ENCODE results near the gene LGR4.

The LGR4 gene

GRCh38 chr11:27373856-27374602 is 98.6 kb downstream of the LGR4 start:
- no peak for DNase-seq (ENCODE audit: low spot score)

- DNase-seq (ENCODE audit: low spot score) = no peak
These were observed 99.2 kb downstream of the LGR4 start for GRCh38 chr11:27373392-27373791.

GRCh38 chr11:27372164-27372563 is 100.4 kb downstream of the LGR4 start:
- no peak for DNase-seq (ENCODE audit: low spot score)

- DNase-seq (ENCODE audit: low spot score) = no peak
These were observed 101.1 kb downstream of the LGR4 start for GRCh38 chr11:27371489-27371888.

- no peak for DNase-seq (ENCODE audit: low spot score)
These were observed 102.2 kb downstream of the LGR4 start for GRCh38 chr11:27370374-27370773.

- no peak for DNase-seq (ENCODE audit: low spot score)
These were observed 104.7 kb downstream of the LGR4 start for GRCh38 chr11:27367881-27368280.

GRCh38 chr11:27363576-27364117 is 108.9 kb downstream of the LGR4 start:
- DNase-seq (ENCODE audit: low spot score) = no peak

GRCh38 chr11:27362749-27363575 is 109.6 kb downstream of the LGR4 start, which contains the start of gene CCDC34:
Gene CCDC34, minus strand, starts transcription at chr11:27363215. Its CDS starts 21 bp downstream, at chr11:27363194.
- peak; percentile 83 for DNase-seq (ENCODE audit: low spot score)

- DNase-seq (ENCODE audit: low spot score) = no peak
These were observed 110.8 kb downstream of the LGR4 start for GRCh38 chr11:27361649-27362431.

GRCh38 chr11:27358296-27358695 is 114.3 kb downstream of the LGR4 start:
- no peak for DNase-seq (ENCODE audit: low spot score)

GRCh38 chr11:27357250-27357649 is 115.3 kb downstream of the LGR4 start:
- DNase-seq (ENCODE audit: low spot score) = no peak

- no peak for DNase-seq (ENCODE audit: low spot score)
These were observed 115.9 kb downstream of the LGR4 start for GRCh38 chr11:27356624-27357222.

- no peak for DNase-seq (ENCODE audit: low spot score)
These were observed 117.0 kb downstream of the LGR4 start for GRCh38 chr11:27355575-27356104.

- no peak for DNase-seq (ENCODE audit: low spot score)
These were observed 118.1 kb downstream of the LGR4 start for GRCh38 chr11:27354359-27354965.

GRCh38 chr11:27353593-27354358 is 118.8 kb downstream of the LGR4 start:
- DNase-seq (ENCODE audit: low spot score) = no peak

GRCh38 chr11:27352781-27353180 is 119.8 kb downstream of the LGR4 start:
- no peak for DNase-seq (ENCODE audit: low spot score)

GRCh38 chr11:27350511-27350910 is 122.1 kb downstream of the LGR4 start:
- DNase-seq (ENCODE audit: low spot score) = no peak

GRCh38 chr11:27349919-27350318 is 122.7 kb downstream of the LGR4 start:
- DNase-seq (ENCODE audit: low spot score) = no peak

GRCh38 chr11:27348340-27348873 is 124.2 kb downstream of the LGR4 start:
- no peak for DNase-seq (ENCODE audit: low spot score)

Data from pons (tissue), 1 donor.